ENCODE data around the gene RNF213.
"Not testable (repeated sequence)": the region's sequence is repeated elsewhere in the genome, so short reads cannot be mapped to it uniquely, and the experiment has no call there.

RNF213 gene

GRCh38 chr17:80401086-80401485 lies 140.4 kb downstream of the RNF213 start:
- not testable (repeated sequence) for DNase-seq

GRCh38 chr17:80402102-80402501 lies 141.4 kb downstream of the RNF213 start:
- DNase-seq, result not testable (repeated sequence)

- no peak for DNase-seq
These were observed 142.3 kb downstream of the RNF213 start for GRCh38 chr17:80402959-80403358.

- no peak for DNase-seq
These were observed 145.5 kb downstream of the RNF213 start for GRCh38 chr17:80406146-80406545.

GRCh38 chr17:80407917-80408316 lies 147.3 kb downstream of the RNF213 start:
- DNase-seq, result not testable (repeated sequence)

GRCh38 chr17:80408872-80409271 lies 148.2 kb downstream of the RNF213 start:
- no peak for DNase-seq

GRCh38 chr17:80409626-80410025 lies 149.0 kb downstream of the RNF213 start:
- DNase-seq, result no peak

GRCh38 chr17:80410441-80411087 lies 149.9 kb downstream of the RNF213 start:
- not testable (repeated sequence) for DNase-seq

- DNase-seq, result no peak
These were observed 153.3 kb downstream of the RNF213 start for GRCh38 chr17:80413771-80414507.

GRCh38 chr17:80414508-80414802 lies 153.8 kb downstream of the RNF213 start:
- DNase-seq, result no peak

- DNase-seq, result peak; percentile 93
These were observed 154.4 kb downstream of the RNF213 start, which contains the start of gene ENDOV for GRCh38 chr17:80414803-80415625. TSS of gene ENDOV (plus strand) at chr17:80415167. CDS start at chr17:80415195, 28 bp downstream.

- DNase-seq, result no peak
These were observed 155.0 kb downstream of the RNF213 start for GRCh38 chr17:80415626-80416137.

- DNase-seq, result no peak
These were observed 155.7 kb downstream of the RNF213 start for GRCh38 chr17:80416260-80416939.

GRCh38 chr17:80416940-80417293 lies 156.3 kb downstream of the RNF213 start:
- no peak for DNase-seq

GRCh38 chr17:80418589-80418988 lies 157.9 kb downstream of the RNF213 start:
- no peak for DNase-seq

- no peak for DNase-seq
These were observed 158.6 kb downstream of the RNF213 start for GRCh38 chr17:80419255-80419654.

GRCh38 chr17:80421381-80422090 lies 160.9 kb downstream of the RNF213 start:
- DNase-seq, result no peak

GRCh38 chr17:80422276-80422675 lies 161.6 kb downstream of the RNF213 start:
- DNase-seq, result no peak

GRCh38 chr17:80422981-80423380 lies 162.3 kb downstream of the RNF213 start:
- DNase-seq, result no peak

- DNase-seq, result no peak
These were observed 163.0 kb downstream of the RNF213 start for GRCh38 chr17:80423536-80424225.

- no peak for DNase-seq
These were observed 163.6 kb downstream of the RNF213 start for GRCh38 chr17:80424261-80424660.

Data from activated CD4-positive, alpha-beta T cell treated with anti-CD3 and anti-CD28 coated beads, Interleukin-10, Interleukin-2, amounts not matched to agents 100 ng/mL and 50 ng/mL, durations not matched to agents 16 hours and 8 hours (primary cell).